WTC11 (cell line): ENCODE measurements around the gene CBR1. TPM values are rescaled to one million over a fixed set of nuclear protein-coding genes. Genes with fewer than 3 reads are reported as not detected.

Experiments
- ATAC-seq: fragments of 200-7000 bp; cut with Tn5 transposase; 2 replicates; pipeline ENCODE4 v1.10.0; 2021; ENCODE audit warnings: mild to moderate bottlenecking, moderate library complexity
- CTCF ChIA-PET: fragments of 300-600 bp; sonication (Branson Sonifier 250); formaldehyde crosslinking; loops from one replicate; lab custom pipeline; 2021; ENCODE audit warnings: antibody characterized with exemption; lab: Charles Lee
- POLR2A ChIA-PET: fragments of 350-600 bp; sonication (Branson Sonifier 250); formaldehyde crosslinking; loops from one replicate; lab custom pipeline; 2021; ENCODE audit warnings: antibody characterized with exemption; lab: Charles Lee
- DNase-seq: peaks from one replicate; pipeline ENCODE4 v3.0.0; 2021; ENCODE audit warnings: low spot score
- H3K27ac Mint-ChIP-seq: 2 replicates; pipeline ENCODE4 v1.8.0; 2021; ENCODE audit warnings: mixed read lengths
- H3K27me3 Mint-ChIP-seq: 2 replicates; pipeline ENCODE4 v1.8.0; 2021; ENCODE audit warnings: low read depth, mild to moderate bottlenecking, moderate library complexity, mixed read lengths
- H3K36me3 Mint-ChIP-seq: 2 replicates; pipeline ENCODE4 v1.8.0; 2021; ENCODE audit warnings: mixed read lengths
- H3K4me1 Mint-ChIP-seq: 2 replicates; pipeline ENCODE4 v1.8.0; 2022; ENCODE audit warnings: mixed read lengths
- H3K4me3 Mint-ChIP-seq: 2 replicates; pipeline ENCODE4 v1.8.0; 2021; ENCODE audit warnings: mild to moderate bottlenecking, moderate library complexity, mixed read lengths
- H3K9me3 Mint-ChIP-seq: 2 replicates; pipeline ENCODE4 v1.8.0; 2021; ENCODE audit warnings: mixed read lengths
- ATF1 ChIP-seq: sonication (generic); formaldehyde crosslinking; IDR thresholded peaks from 2 replicates; pipeline ENCODE4 v1.8.1; 2023; ENCODE audit warnings: mild to moderate bottlenecking, moderate library complexity, missing genetic modification reagents
- ATF3 ChIP-seq: sonication (generic); formaldehyde crosslinking; conservative IDR thresholded peaks from 2 replicates; pipeline ENCODE4 v1.8.1; 2022; ENCODE audit warnings: mild to moderate bottlenecking, missing genetic modification reagents
- ETV6 ChIP-seq: sonication (generic); formaldehyde crosslinking; IDR thresholded peaks from 2 replicates; pipeline ENCODE4 v1.8.1; 2022; ENCODE audit warnings: mild to moderate bottlenecking, missing genetic modification reagents
- FOXK1 ChIP-seq: sonication (generic); formaldehyde crosslinking; IDR thresholded peaks from 2 replicates; pipeline ENCODE4 v1.8.0; 2022; ENCODE audit warnings: mild to moderate bottlenecking, moderate library complexity, missing genetic modification reagents
- GRHL2 ChIP-seq: fragments of 250-450 bp; sonication (Bioruptor Pico); IDR thresholded peaks from 2 replicates; pipeline ENCODE4 v1.8.0; 2022; ENCODE audit warnings: mild to moderate bottlenecking, moderate library complexity; ENCODE audit not compliant: insufficient replicate concordance, severe bottlenecking
- GTF2I ChIP-seq: fragments of 250-450 bp; sonication (Bioruptor Pico); conservative IDR thresholded peaks from 2 replicates; pipeline ENCODE4 v1.4.0; 2021; ENCODE audit warnings: mild to moderate bottlenecking
- MYBL2 ChIP-seq: sonication (generic); formaldehyde crosslinking; IDR thresholded peaks from 2 replicates; pipeline ENCODE4 v1.8.1; 2023; ENCODE audit warnings: mild to moderate bottlenecking, moderate library complexity, missing genetic modification reagents
- NR1H2 ChIP-seq: sonication (generic); formaldehyde crosslinking; IDR thresholded peaks from 2 replicates; pipeline ENCODE4 v1.9.0; 2021; ENCODE audit warnings: mild to moderate bottlenecking, moderate library complexity, missing genetic modification reagents
- NR2C2 ChIP-seq: sonication (generic); formaldehyde crosslinking; IDR thresholded peaks from 2 replicates; pipeline ENCODE4 v1.8.0; 2022; ENCODE audit warnings: mild to moderate bottlenecking, missing genetic modification reagents
- NR3C1 ChIP-seq: sonication (generic); formaldehyde crosslinking; conservative IDR thresholded peaks from 2 replicates; pipeline ENCODE4 v1.8.1; 2023; ENCODE audit warnings: low read depth, mild to moderate bottlenecking, missing genetic modification reagents
- PREB ChIP-seq: sonication (generic); formaldehyde crosslinking; IDR thresholded peaks from 2 replicates; pipeline ENCODE4 v1.8.1; 2022; ENCODE audit warnings: mild to moderate bottlenecking, missing genetic modification reagents, moderate library complexity, borderline replicate concordance
- RELA ChIP-seq: sonication (generic); formaldehyde crosslinking; IDR thresholded peaks from 2 replicates; pipeline ENCODE4 v1.8.1; 2022; ENCODE audit warnings: missing genetic modification reagents, mild to moderate bottlenecking, borderline replicate concordance
- SP1 ChIP-seq: sonication (generic); formaldehyde crosslinking; conservative IDR thresholded peaks from 2 replicates; pipeline ENCODE4 v1.8.1; 2022; ENCODE audit warnings: missing genetic modification reagents
- USF2 ChIP-seq: sonication (generic); formaldehyde crosslinking; IDR thresholded peaks from 2 replicates; pipeline ENCODE4 v1.8.1; 2023; ENCODE audit warnings: mild to moderate bottlenecking, missing genetic modification reagents, moderate library complexity
- ZMAT4 ChIP-seq: fragments of 250-450 bp; sonication (Bioruptor Pico); IDR thresholded peaks from 2 replicates; pipeline ENCODE4 v1.9.0; 2021; ENCODE audit warnings: mild to moderate bottlenecking
- ZNF121 ChIP-seq: sonication (generic); formaldehyde crosslinking; IDR thresholded peaks from 2 replicates; pipeline ENCODE4 v1.8.0; 2023; ENCODE audit warnings: missing genetic modification reagents
- ZNF317 ChIP-seq: sonication (generic); formaldehyde crosslinking; IDR thresholded peaks from 2 replicates; pipeline ENCODE4 v1.8.1; 2023; ENCODE audit warnings: low read depth, mild to moderate bottlenecking, moderate library complexity, missing genetic modification reagents, borderline replicate concordance
- ZNF423 ChIP-seq: fragments of 250-450 bp; sonication (Bioruptor Pico); IDR thresholded peaks from 2 replicates; pipeline ENCODE4 v2.1.2; 2022; ENCODE audit warnings: mild to moderate bottlenecking, moderate library complexity
- ZNF425 ChIP-seq: fragments of 250-450 bp; sonication (Bioruptor Pico); conservative IDR thresholded peaks from 2 replicates; pipeline ENCODE4 v1.9.0; 2021; ENCODE audit warnings: mild to moderate bottlenecking
- ZSCAN18 ChIP-seq: fragments of 250-450 bp; sonication (Bioruptor Pico); IDR thresholded peaks from 2 replicates; pipeline ENCODE4 v2.1.2; 2022; ENCODE audit warnings: mild to moderate bottlenecking, moderate library complexity
- total RNA-seq: library from RNA; stranded (reverse); gene quantifications from 3 replicates; pipeline ENCODE4 v1.2.3, GENCODE V29; 2021
- TF ChIP-seq, protein P1 (sequence below): sonication (generic); formaldehyde crosslinking; IDR thresholded peaks from 2 replicates; pipeline ENCODE4 v1.8.1; 2023; ENCODE audit warnings: mild to moderate bottlenecking, missing genetic modification reagents

CBR1 gene
- total RNA-seq, 1 experiment from 2014 or later, result 167 TPM

DNA sequence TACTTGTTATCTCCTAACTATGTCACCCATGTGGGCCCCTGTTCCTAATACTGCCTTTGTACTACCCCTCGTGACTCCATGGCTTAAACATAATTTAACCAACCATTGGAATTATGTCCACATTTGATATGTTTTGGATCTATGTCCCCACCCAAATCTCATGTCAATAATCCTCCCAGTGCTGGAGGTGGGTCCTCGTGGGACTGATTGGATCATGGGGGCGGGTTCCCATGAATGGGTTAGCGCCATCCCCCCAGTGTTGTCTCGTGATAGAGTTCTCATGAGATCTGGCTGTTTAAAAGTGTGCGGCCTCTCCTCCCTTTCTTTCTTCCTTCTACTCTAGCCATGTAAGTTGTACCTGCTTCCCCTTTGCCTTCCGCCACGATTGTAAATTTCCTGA is 9.8 kb downstream of the CBR1 start:
- TF ChIP-seq PREB (CRISPR knock-in tag) (no peak), GRHL2 (no peak), NR2C2 (no peak), ATF3 (CRISPR knock-in tag) (no peak), NR3C1 (CRISPR knock-in tag) (no peak), MYBL2 (CRISPR knock-in tag) (no peak), USF2 (CRISPR knock-in tag) (no peak), GTF2I (CRISPR knock-in tag) (no peak), RELA (no peak), ZNF423 (CRISPR knock-in tag) (no peak), NR1H2 (no peak), FOXK1 (CRISPR knock-in tag) (no peak)
- TF ChIP-seq, protein P1, sequence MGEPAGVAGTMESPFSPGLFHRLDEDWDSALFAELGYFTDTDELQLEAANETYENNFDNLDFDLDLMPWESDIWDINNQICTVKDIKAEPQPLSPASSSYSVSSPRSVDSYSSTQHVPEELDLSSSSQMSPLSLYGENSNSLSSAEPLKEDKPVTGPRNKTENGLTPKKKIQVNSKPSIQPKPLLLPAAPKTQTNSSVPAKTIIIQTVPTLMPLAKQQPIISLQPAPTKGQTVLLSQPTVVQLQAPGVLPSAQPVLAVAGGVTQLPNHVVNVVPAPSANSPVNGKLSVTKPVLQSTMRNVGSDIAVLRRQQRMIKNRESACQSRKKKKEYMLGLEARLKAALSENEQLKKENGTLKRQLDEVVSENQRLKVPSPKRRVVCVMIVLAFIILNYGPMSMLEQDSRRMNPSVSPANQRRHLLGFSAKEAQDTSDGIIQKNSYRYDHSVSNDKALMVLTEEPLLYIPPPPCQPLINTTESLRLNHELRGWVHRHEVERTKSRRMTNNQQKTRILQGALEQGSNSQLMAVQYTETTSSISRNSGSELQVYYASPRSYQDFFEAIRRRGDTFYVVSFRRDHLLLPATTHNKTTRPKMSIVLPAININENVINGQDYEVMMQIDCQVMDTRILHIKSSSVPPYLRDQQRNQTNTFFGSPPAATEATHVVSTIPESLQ (CRISPR knock-in tag), result no peak
- TF ChIP-seq, all 79 proteins: peak for 0
- H3K9me3 Mint-ChIP-seq, result 0 out of 2 replicates have a peak, but pooled peaks cover 3% of the 10 kb centered on the region
- no peaks in the 10 kb centered on the region; the same call in 1 of the 2 replicates for H3K27me3 Mint-ChIP-seq
- ChIA-PET CTCF (interaction anchor here (1.4 kb wide), 1 partner anchor 8 kb away, joined by 6 read pairs; no protein-coding TSS in a partner anchor), POLR2A (no interaction called here)
- H3K36me3 Mint-ChIP-seq, result peaks cover 3% of the 10 kb centered on the region; the same call in 1 of the 2 replicates
- peaks cover 28% of the 10 kb centered on the region for H3K4me1 Mint-ChIP-seq
- no peak overlapping the region for H3K4me3 Mint-ChIP-seq
- DNase-seq (no peak), ATAC-seq (no peak)
- H3K27ac Mint-ChIP-seq, result no peak overlapping the region

DNA sequence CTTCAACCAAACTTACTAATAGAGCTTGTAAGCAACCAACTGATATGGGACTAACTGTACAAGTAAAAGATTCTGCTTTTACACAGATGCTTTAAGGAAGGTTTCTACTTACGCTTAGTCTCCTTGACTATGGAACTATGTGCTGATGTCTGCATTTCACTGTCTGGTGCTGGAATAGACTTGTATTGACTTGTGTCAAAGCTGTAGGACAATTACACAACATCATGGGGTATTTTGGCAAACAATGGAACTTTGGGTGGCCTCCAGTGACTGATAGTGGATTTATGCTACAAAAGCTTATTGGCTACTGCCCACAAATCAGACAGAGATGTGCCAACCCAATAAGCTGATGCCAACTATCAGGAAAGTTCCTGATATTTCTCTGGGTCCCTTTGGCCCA is 10.6 kb downstream of the CBR1 start:
- Mint-ChIP-seq H3K27ac (no peak overlapping the region), H3K36me3 (peaks cover 3% of the 10 kb centered on the region; the same call in 1 of the 2 replicates), H3K4me3 (no peak overlapping the region), H3K9me3 (0 out of 2 replicates have a peak, but pooled peaks cover 3% of the 10 kb centered on the region), H3K27me3 (no peaks in the 10 kb centered on the region; the same call in 1 of the 2 replicates), H3K4me1 (peaks cover 21% of the 10 kb centered on the region)
- CTCF ChIA-PET, result interaction anchor here (0.7 kb wide), 1 partner anchor 12 kb away, joined by 3 read pairs; no protein-coding TSS in a partner anchor
- POLR2A ChIA-PET, result interaction anchor here (0.7 to 0.9 kb wide), 2 partner anchors 20 to 27 kb away, joined by 4 to 6 read pairs; partner anchors contain the start of gene SETD4
- DNase-seq (no peak), ATAC-seq (no peak)
- TF ChIP-seq, protein P1 (CRISPR knock-in tag), result no peak
- no peak for TF ChIP-seq ZNF425
- no peak for TF ChIP-seq ZSCAN18 (CRISPR knock-in tag)
- TF ChIP-seq SP1 (CRISPR knock-in tag), result no peak
- no peak for TF ChIP-seq ZNF317 (CRISPR knock-in tag)
- TF ChIP-seq ATF1, result no peak
- TF ChIP-seq ZNF121 (CRISPR knock-in tag), result no peak
- TF ChIP-seq ETV6, result no peak
- TF ChIP-seq ZMAT4, result no peak
